Upper lobe of right lung (tissue), 1 donor: ENCODE data around the gene MYCT1. TPM values are rescaled to one million over a fixed set of nuclear protein-coding genes. Genes with fewer than 3 reads are reported as not detected.

Source experiments
- ATAC-seq: fragments of 200-7000 bp; cut with Tn5 transposase; one replicate; pipeline ENCODE4 v1.9.1; 2020; ENCODE audit warnings: mild to moderate bottlenecking, moderate library complexity
- DNase-seq: peaks from one replicate; pipeline ENCODE4 v3.0.0-alpha.2; 2020
- H3K27ac ChIP-seq: fragments of 200-600 bp; one replicate; pipeline ENCODE4 v1.8.0; 2022
- H3K27me3 ChIP-seq: fragments of 200-600 bp; one replicate; pipeline ENCODE4 v1.8.0; 2022; ENCODE audit warnings: mild to moderate bottlenecking
- H3K36me3 ChIP-seq: fragments of 200-600 bp; one replicate; pipeline ENCODE4 v1.8.0; 2022
- H3K4me1 ChIP-seq: fragments of 200-600 bp; one replicate; pipeline ENCODE4 v1.8.0; 2022
- H3K4me3 ChIP-seq: fragments of 200-600 bp; one replicate; pipeline ENCODE4 v1.8.0; 2022; ENCODE audit warnings: mild to moderate bottlenecking
- H3K9me3 ChIP-seq: fragments of 200-600 bp; one replicate; pipeline ENCODE4 v1.8.0; 2022
- intact Hi-C: fragments of 100-400 bp; cut with DNase I; formaldehyde crosslinking; loops from one replicate; pipeline ENCODE4 v1.11.0; 2022
- total RNA-seq: library from RNA; stranded (reverse); fragmentation: NEBNext Ultra II Directional; extraction: Animal tissue kit (Norgen Biotek cat#: 25700); gene quantifications from one replicate; pipeline ENCODE4 v1.2.1, GENCODE V29; 2021
- TF ChIP-seq, protein P1 (sequence below): fragments of 200-600 bp; IDR thresholded peaks from one replicate; pipeline ENCODE4 v1.8.0; 2022; ENCODE audit warnings: antibody characterized with exemption
- donor health status: DM: no; HTN: yes; CAD: no; lungs with severe emphysema.

The MYCT1 gene
- total RNA-seq, 1 donor from 2014 or later = 23.5 TPM

DNA sequence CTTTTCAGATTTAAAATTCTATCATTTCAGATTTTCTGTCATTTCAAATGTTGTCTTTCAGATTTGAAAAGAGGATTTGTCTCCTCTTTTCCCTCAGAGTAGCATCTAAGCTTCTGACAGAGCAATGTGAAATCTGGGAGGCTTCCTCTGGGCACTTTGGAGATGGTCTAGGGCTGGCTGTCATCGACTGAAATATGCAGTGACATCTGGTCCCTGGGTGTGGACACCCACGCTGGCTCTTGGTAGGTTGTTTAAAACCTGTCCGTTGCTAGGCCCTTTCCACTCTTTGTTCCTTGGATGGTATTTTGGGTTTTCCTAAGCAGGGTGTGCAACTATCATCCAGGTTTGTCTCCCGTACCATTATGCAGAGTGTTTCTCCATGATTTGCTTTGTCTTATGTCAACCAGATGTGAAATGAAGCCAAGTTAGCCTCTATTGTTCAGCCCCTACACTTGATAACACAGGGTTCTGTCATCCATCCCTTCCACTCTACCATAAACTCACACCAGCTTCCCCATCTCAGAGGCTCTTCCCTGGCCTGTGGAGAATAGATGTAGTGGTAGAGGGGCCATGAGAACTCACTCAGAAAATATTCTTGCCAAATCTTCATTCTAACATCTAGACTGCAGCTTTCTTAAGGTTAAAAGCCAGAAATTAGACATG, 47.9 kb downstream of the MYCT1 start:
- ATAC-seq (no peak), DNase-seq (no peak)
- Histone ChIP-seq H3K9me3 (no peaks in the 10 kb centered on the region), H3K4me1 (no peaks in the 10 kb centered on the region), H3K4me3 (no peak overlapping the region), H3K36me3 (no peaks in the 10 kb centered on the region), H3K27me3 (no peaks in the 10 kb centered on the region), H3K27ac (no peak overlapping the region)
- TF ChIP-seq, protein P1, sequence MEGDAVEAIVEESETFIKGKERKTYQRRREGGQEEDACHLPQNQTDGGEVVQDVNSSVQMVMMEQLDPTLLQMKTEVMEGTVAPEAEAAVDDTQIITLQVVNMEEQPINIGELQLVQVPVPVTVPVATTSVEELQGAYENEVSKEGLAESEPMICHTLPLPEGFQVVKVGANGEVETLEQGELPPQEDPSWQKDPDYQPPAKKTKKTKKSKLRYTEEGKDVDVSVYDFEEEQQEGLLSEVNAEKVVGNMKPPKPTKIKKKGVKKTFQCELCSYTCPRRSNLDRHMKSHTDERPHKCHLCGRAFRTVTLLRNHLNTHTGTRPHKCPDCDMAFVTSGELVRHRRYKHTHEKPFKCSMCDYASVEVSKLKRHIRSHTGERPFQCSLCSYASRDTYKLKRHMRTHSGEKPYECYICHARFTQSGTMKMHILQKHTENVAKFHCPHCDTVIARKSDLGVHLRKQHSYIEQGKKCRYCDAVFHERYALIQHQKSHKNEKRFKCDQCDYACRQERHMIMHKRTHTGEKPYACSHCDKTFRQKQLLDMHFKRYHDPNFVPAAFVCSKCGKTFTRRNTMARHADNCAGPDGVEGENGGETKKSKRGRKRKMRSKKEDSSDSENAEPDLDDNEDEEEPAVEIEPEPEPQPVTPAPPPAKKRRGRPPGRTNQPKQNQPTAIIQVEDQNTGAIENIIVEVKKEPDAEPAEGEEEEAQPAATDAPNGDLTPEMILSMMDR = no peak
- intact Hi-C loops = no loop called here

DNA sequence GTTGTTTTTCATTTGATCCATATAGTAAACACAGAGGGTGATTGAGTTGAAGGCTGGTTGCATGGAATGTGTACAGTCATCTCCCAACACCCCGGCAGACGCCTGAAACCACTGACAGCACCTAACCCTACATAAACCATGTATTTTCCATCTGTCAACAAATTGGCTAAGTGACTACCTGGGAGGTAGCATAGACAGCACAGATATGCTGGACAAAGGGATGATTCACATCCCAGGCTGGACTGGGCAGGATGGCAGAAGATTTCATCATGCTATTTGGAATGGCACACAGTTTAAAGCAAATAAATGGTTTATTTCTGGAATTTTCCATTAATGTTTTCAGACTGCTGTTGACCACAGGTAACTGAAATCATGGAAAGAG, 48.5 kb downstream of the MYCT1 start:
- TF ChIP-seq, protein P1 = no peak
- intact Hi-C loops = no loop called here
- ATAC-seq = no peak

DNA sequence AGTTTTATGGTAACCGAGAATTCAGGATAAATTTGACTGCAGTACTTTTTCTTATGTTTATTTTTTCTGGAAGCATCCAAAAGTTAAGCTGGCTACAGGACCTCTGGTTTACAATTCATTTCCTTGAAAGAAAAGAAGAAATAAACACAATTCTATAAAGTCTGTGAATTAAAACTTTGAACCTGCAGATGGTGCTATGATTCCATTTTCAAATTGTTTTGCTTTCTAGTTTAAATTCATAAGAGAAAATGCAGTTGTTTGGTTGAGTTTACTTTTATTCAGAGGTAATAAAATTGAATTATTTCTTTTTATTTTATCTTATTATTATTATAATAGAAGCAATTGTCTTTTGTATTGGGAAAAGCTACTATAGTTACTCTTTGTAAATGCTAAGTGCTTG, 51.1 kb downstream of the MYCT1 start:
- intact Hi-C loops = no loop called here
- no peak overlapping the region for H3K4me3 ChIP-seq
- no peaks in the 10 kb centered on the region for H3K36me3 ChIP-seq
- H3K27me3 ChIP-seq = no peaks in the 10 kb centered on the region
- TF ChIP-seq, protein P1 = no peak
- no peak for ATAC-seq
- no peaks in the 10 kb centered on the region for H3K4me1 ChIP-seq
- H3K27ac ChIP-seq = no peak overlapping the region
- H3K9me3 ChIP-seq = no peaks in the 10 kb centered on the region
- no peak for DNase-seq

More for the DNA sequence above, 48.5 kb downstream of the MYCT1 start:
- DNase-seq = no peak
- Histone ChIP-seq H3K4me3 (no peak overlapping the region), H3K4me1 (no peaks in the 10 kb centered on the region), H3K9me3 (no peaks in the 10 kb centered on the region), H3K36me3 (no peaks in the 10 kb centered on the region), H3K27ac (no peak overlapping the region), H3K27me3 (no peaks in the 10 kb centered on the region)

DNA sequence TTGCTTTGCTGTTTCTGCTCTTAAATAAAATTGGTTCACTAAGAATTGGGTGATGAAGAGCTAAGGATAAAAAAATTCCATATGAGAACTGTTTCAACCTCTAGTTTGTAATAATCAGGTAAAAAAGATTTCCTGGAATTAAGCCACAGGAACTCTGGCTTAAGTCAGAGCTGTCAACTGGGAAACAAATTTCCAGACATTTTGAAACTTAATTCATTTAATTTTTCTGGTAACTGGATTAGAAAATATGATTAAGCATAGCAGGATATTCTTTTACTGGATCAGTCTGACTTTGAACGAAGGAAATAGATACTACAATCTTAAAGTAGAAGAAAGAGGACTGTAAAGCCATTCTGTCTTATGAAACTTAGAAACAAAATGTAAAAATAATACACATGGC, 51.6 kb downstream of the MYCT1 start:
- no peaks in the 10 kb centered on the region for H3K4me1 ChIP-seq
- no peaks in the 10 kb centered on the region for H3K36me3 ChIP-seq
- no peak overlapping the region for H3K4me3 ChIP-seq
- TF ChIP-seq, protein P1 = no peak
- no peaks in the 10 kb centered on the region for H3K9me3 ChIP-seq
- ATAC-seq (no peak), DNase-seq (no peak)
- H3K27me3 ChIP-seq = no peaks in the 10 kb centered on the region
- intact Hi-C loops = no loop called here
- H3K27ac ChIP-seq = no peak overlapping the region

DNA sequence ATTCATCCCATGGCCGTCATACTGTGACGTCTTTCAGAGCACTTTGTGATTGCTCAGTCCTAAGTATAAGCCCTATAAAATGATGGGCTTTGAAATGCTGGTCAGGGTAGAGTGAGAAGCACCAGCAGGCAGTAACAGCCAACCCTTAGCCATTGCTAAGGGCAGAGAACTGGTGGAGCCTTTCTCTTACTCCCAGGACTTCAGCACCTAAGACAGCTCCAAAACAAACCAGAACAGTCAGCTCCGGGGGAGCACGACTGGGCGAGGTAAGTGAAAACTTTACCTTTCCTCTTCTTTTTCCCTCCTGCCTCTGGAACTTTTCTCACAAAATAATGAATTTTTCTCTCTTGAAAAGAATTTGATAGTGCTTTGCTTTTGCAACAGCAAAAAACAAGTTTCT, 53.0 kb downstream of the MYCT1 start, which contains the start of gene VIP:
Gene VIP (plus strand): TSS at position 104 of the 400 bp plus-strand sequence. CDS start 1,381 bp downstream, outside the sequence.
- Histone ChIP-seq H3K9me3 (no peaks in the 10 kb centered on the region), H3K27me3 (no peaks in the 10 kb centered on the region), H3K27ac (no peak within 1 kb of the TSS), H3K4me3 (no peak within 1 kb of the TSS), H3K4me1 (no peaks in the 10 kb centered on the region), H3K36me3 (no peaks in the 10 kb centered on the region)
- DNase-seq (no peak), ATAC-seq (peak; percentile 47)
- TF ChIP-seq, protein P1 = no peak
- intact Hi-C loops = no loop called here

DNA sequence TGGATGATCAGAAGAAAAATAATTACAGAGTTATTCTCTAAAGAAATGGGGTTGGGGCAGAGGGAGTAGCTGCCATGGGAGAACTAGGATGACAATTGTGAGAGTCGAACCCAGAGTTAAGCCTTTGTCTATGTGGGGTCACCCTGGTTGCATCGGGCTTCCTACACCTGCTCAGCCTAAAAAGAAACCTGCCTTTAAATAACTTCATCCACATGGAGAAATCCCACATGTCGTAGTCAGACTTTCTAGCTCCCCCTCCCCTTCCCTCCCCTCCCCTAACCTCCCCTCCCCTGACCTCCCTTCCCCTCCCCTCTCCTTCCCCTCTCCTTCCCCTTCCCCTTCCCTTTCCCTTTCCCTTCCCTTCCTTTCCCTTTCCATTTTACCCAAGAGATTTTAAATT, 67.6 kb downstream of the MYCT1 start:
- Histone ChIP-seq H3K36me3 (no peaks in the 10 kb centered on the region), H3K9me3 (no peaks in the 10 kb centered on the region), H3K4me3 (no peak overlapping the region), H3K27ac (no peak overlapping the region), H3K4me1 (no peaks in the 10 kb centered on the region), H3K27me3 (no peaks in the 10 kb centered on the region)
- intact Hi-C loops = no loop called here
- TF ChIP-seq, protein P1 = no peak
- ATAC-seq = no peak
- no peak for DNase-seq
